HG02870 (cell line): ENCODE data around the gene LYSMD3.

ENCODE experiments used
- ATAC-seq: cut with Tn5 transposase; IDR thresholded peaks from one replicate; pipeline ENCODE4 v1.9.1; 2021; ENCODE audit warnings: mild to moderate bottlenecking, moderate library complexity; ENCODE audit not compliant: unreplicated experiment

Gene LYSMD3

GRCh38 chr5:90548069-90548593 lies 18.7 kb upstream of the LYSMD3 start:
- ATAC-seq: no peak

GRCh38 chr5:90547072-90547536 lies 17.7 kb upstream of the LYSMD3 start:
- no peak for ATAC-seq

- ATAC-seq: no peak
These were observed 16.9 kb upstream of the LYSMD3 start for GRCh38 chr5:90546216-90546837.

- no peak for ATAC-seq
These were observed 16.1 kb upstream of the LYSMD3 start for GRCh38 chr5:90545511-90545910.

GRCh38 chr5:90542827-90543519 lies 13.6 kb upstream of the LYSMD3 start:
- no peak for ATAC-seq

GRCh38 chr5:90534922-90535321 lies 5.5 kb upstream of the LYSMD3 start:
- ATAC-seq: no peak

- ATAC-seq: no peak
These were observed 4.4 kb upstream of the LYSMD3 start for GRCh38 chr5:90533794-90534193.

GRCh38 chr5:90530736-90531487 lies 1.5 kb upstream of the LYSMD3 start:
- no peak for ATAC-seq

- ATAC-seq: peak; percentile 50
These were observed 724 bp upstream of the LYSMD3 start for GRCh38 chr5:90529939-90530677.

GRCh38 chr5:90528601-90529193 lies 687 bp downstream of the LYSMD3 start:
- ATAC-seq: peak; percentile 0

GRCh38 chr5:90519081-90519480 lies 10.3 kb downstream of the LYSMD3 start:
- no peak for ATAC-seq

GRCh38 chr5:90518661-90519060 lies 10.7 kb downstream of the LYSMD3 start:
- no peak for ATAC-seq

GRCh38 chr5:90514520-90514919 lies 14.9 kb downstream of the LYSMD3 start:
- ATAC-seq: no peak

- no peak for ATAC-seq
These were observed 18.9 kb downstream of the LYSMD3 start for GRCh38 chr5:90510438-90510837.

GRCh38 chr5:90506221-90506620 lies 23.2 kb downstream of the LYSMD3 start:
- no peak for ATAC-seq

- no peak for ATAC-seq
These were observed 24.6 kb downstream of the LYSMD3 start for GRCh38 chr5:90504743-90505142.

GRCh38 chr5:90503596-90503995 lies 25.8 kb downstream of the LYSMD3 start:
- ATAC-seq: no peak

- ATAC-seq: no peak
These were observed 34.2 kb downstream of the LYSMD3 start for GRCh38 chr5:90495146-90495545.

- ATAC-seq: no peak
These were observed 35.3 kb downstream of the LYSMD3 start for GRCh38 chr5:90494043-90494442.

- ATAC-seq: no peak
These were observed 40.6 kb downstream of the LYSMD3 start for GRCh38 chr5:90488791-90489190.

- ATAC-seq: no peak
These were observed 44.8 kb downstream of the LYSMD3 start for GRCh38 chr5:90484540-90484939.
